ENCODE data around the gene MYCL. TPM values are rescaled to one million over a fixed set of nuclear protein-coding genes. Genes with fewer than 3 reads are reported as not detected.

Gene MYCL
- total and polyA plus RNA-seq, 10 of the 15 experiments (the other 5 are each of a cell fraction or from before 2014, with no cell fraction given): 0.11 to 1.4 (median 0.40) TPM; not detected in 1

DNA sequence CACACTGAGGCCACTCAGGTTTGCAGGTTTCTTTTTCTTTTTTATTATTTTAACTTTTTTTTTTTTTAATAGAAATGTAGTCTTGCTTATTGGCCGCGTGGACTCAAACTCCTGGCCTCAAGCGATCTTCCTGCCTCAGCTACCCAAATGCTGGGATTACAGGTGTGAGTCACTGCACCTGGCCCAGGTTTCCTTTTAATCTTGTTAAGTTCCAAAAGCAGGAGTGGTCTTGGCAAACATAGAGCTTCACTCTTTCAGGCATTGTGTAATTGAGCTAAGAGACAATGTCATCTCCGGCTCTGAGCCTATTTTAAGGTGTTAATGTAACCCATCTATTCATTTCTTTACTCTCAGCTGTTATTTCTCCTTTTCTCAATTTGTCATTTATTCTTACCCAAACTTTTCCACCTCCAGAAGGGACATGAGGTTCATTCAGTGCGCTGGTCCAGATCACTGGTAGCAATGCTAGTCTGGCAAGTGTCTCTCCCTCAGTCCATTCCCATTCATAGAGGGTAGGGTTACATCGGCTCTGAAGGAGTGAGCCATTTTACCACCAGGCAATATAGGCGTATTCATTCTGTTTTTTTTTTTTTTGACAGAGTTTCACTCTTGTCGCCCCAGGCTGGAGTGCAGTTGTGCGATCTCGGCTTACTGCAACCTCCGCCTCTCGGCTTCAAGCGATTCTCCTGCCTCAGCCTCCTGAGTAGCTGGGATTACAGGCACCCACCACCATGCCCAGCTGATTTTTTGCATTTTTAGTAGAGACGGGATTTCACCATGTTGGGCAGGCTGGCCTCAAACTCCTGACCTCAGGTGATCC, 42.0 kb upstream of the MYCL start (continued):
- TF ChIP-seq NR2F1 (conservative IDR thresholded peaks at IDR 0.05): no peak
- peak; percentile 48; the same call in 1 of the 2 replicates for TF ChIP-seq NFIC (IDR thresholded peaks at IDR 0.05; ENCODE audit: low read depth, low read length)
- TF ChIP-seq, protein P1, sequence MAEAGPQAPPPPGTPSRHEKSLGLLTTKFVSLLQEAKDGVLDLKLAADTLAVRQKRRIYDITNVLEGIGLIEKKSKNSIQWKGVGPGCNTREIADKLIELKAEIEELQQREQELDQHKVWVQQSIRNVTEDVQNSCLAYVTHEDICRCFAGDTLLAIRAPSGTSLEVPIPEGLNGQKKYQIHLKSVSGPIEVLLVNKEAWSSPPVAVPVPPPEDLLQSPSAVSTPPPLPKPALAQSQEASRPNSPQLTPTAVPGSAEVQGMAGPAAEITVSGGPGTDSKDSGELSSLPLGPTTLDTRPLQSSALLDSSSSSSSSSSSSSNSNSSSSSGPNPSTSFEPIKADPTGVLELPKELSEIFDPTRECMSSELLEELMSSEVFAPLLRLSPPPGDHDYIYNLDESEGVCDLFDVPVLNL (IDR thresholded peaks at IDR 0.05; ENCODE audit: low read depth, low read length): no peak
- no peak for TF ChIP-seq ELK1 (IDR thresholded peaks at IDR 0.05; ENCODE audit: low read depth, low read length)
- TF ChIP-seq MYB (IDR thresholded peaks at IDR 0.05; ENCODE audit: borderline replicate concordance, low read depth, low read length): no peak
- no peak for TF ChIP-seq CREM (IDR thresholded peaks at IDR 0.05; ENCODE audit: low read depth)
- TF ChIP-seq, protein P2, sequence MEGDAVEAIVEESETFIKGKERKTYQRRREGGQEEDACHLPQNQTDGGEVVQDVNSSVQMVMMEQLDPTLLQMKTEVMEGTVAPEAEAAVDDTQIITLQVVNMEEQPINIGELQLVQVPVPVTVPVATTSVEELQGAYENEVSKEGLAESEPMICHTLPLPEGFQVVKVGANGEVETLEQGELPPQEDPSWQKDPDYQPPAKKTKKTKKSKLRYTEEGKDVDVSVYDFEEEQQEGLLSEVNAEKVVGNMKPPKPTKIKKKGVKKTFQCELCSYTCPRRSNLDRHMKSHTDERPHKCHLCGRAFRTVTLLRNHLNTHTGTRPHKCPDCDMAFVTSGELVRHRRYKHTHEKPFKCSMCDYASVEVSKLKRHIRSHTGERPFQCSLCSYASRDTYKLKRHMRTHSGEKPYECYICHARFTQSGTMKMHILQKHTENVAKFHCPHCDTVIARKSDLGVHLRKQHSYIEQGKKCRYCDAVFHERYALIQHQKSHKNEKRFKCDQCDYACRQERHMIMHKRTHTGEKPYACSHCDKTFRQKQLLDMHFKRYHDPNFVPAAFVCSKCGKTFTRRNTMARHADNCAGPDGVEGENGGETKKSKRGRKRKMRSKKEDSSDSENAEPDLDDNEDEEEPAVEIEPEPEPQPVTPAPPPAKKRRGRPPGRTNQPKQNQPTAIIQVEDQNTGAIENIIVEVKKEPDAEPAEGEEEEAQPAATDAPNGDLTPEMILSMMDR (IDR thresholded peaks at IDR 0.05 in 2 of 3, conservative IDR thresholded peaks at IDR 0.05 in 1 of 3; ENCODE audit: control insufficient read depth in 2 of 3, extremely low read depth in 1 of 3, insufficient read depth in 1 of 3, low read depth in 3 of 3, low read length in 3 of 3): no peak
- no peak for TF ChIP-seq SREBF2 (IDR thresholded peaks at IDR 0.05; ENCODE audit: low read length)
- no peak for TF ChIP-seq SREBF1 (IDR thresholded peaks at IDR 0.05; ENCODE audit: low read length)
- no peak for TF ChIP-seq NR2C2 (IDR thresholded peaks at IDR 0.05; ENCODE audit: borderline replicate concordance, control insufficient read depth, insufficient read length, low read depth)
- peak; percentile 23; the same call in 1 of the 2 replicates for TF ChIP-seq EED (IDR thresholded peaks at IDR 0.05; ENCODE audit: low read depth)
- TF ChIP-seq KAT2A (conservative IDR thresholded peaks at IDR 0.05; ENCODE audit: control insufficient read depth, low read depth, low read length): no peak
- no peak for TF ChIP-seq SMC3 (IDR thresholded peaks at IDR 0.05; ENCODE audit: borderline replicate concordance, low read length)
- no peak for TF ChIP-seq ZNF687 (IDR thresholded peaks at IDR 0.05)
- TF ChIP-seq SRF (IDR thresholded peaks at IDR 0.05; ENCODE audit: low read depth in 2 of 2, low read length in 2 of 2): no peak
- TF ChIP-seq RCOR1 (conservative IDR thresholded peaks at IDR 0.05; ENCODE audit: low read depth, low read length): no peak
- TF ChIP-seq SIX5 (IDR thresholded peaks at IDR 0.05; ENCODE audit: low read depth, low read length, severe bottlenecking): no peak
- TF ChIP-seq BMI1 (IDR thresholded peaks at IDR 0.05; ENCODE audit: borderline replicate concordance): no peak
- TF ChIP-seq JUNB (IDR thresholded peaks at IDR 0.05): peak; percentile 75
- no peak for TF ChIP-seq ZZZ3 (IDR thresholded peaks at IDR 0.05; ENCODE audit: control insufficient read depth, insufficient read length, low read depth)
- TF ChIP-seq JUND (IDR thresholded peaks at IDR 0.05; ENCODE audit: low read depth, low read length): no peak
- no peak for TF ChIP-seq ZNF207 (IDR thresholded peaks at IDR 0.05; ENCODE audit: borderline replicate concordance)
- no peak for TF ChIP-seq IRF4 (IDR thresholded peaks at IDR 0.05; ENCODE audit: low read depth, low read length)

Data from GM12878 (cell line).